Mucosa of descending colon (tissue), 3 donors: ENCODE measurements around the gene ANTXR1. TPM values are rescaled to one million over a fixed set of nuclear protein-coding genes. Genes with fewer than 3 reads are reported as not detected.

Experiments
- ATAC-seq: fragments of 200-7000 bp; cut with Tn5 transposase; one replicate; pipeline ENCODE4 v1.9.1; 2020; ENCODE audit warnings: mild to moderate bottlenecking, moderate library complexity
- DNase-seq, 3 donors: peaks; one replicate each; pipeline ENCODE4 v3.0.0-alpha.2; 2020
- H3K36me3 ChIP-seq: fragments of 200-600 bp; one replicate; pipeline ENCODE4 v1.8.0; 2021; ENCODE audit warnings: low read depth, mild to moderate bottlenecking
- H3K4me1 ChIP-seq: fragments of 200-600 bp; one replicate; pipeline ENCODE4 v1.8.0; 2021; ENCODE audit warnings: low read depth, mild to moderate bottlenecking
- H3K4me3 ChIP-seq: fragments of 200-600 bp; one replicate; pipeline ENCODE4 v1.8.0; 2021; ENCODE audit warnings: mild to moderate bottlenecking
- H3K9me3 ChIP-seq: fragments of 200-600 bp; one replicate; pipeline ENCODE4 v1.8.0; 2021; ENCODE audit warnings: mild to moderate bottlenecking
- CTCF ChIP-seq: fragments of 200-600 bp; IDR thresholded peaks from one replicate; pipeline ENCODE4 v1.8.0; 2022; ENCODE audit warnings: antibody characterized with exemption, mild to moderate bottlenecking
- intact Hi-C, 2 donors: fragments of 100-400 bp; cut with DNase I in 1 of 2; cut with micrococcal nuclease in 1 of 2; formaldehyde crosslinking; loops; one replicate each; pipeline versions ENCODE4 v1.11.0 to v1.11.1; 2022; cut with DNase I, micrococcal nuclease
- total RNA-seq, 3 donors: library from RNA; stranded (reverse); fragmentation: NEBNext Ultra II Directional in 2 of 3; extraction: Animal tissue kit (Norgen Biotek cat#: 25700) in 2 of 3; gene quantifications; one replicate each; pipeline versions ENCODE4 v1.2.1 to v1.2.4, GENCODE V29; 2021 to 2023
- donor health status: DM: no; HTN: no; CAD: no; lungs with moderate emphysema.
- donor health status: DM: no; HTN: no; CAD: no.
- donor health status: DM: no; HTN: yes; CAD: no.

ANTXR1 gene
- total RNA-seq, 3 donors from 2014 or later: 10.7 to 77.7 (median 18.6) TPM

- DNase-seq: peak in 1 of 3 donors; percentile 6
- peak; percentile 48 for ATAC-seq
- no peak for TF ChIP-seq CTCF
- H3K4me1 ChIP-seq: no peaks in the 10 kb centered on the region
- no peaks in the 10 kb centered on the region for H3K36me3 ChIP-seq
- H3K4me3 ChIP-seq: no peak overlapping the region
- no peaks in the 10 kb centered on the region for H3K9me3 ChIP-seq
- intact Hi-C loops: no loop called here
Measured at GRCh38 chr2:68971591-68972231, 41.3 kb upstream of the ANTXR1 start.

GRCh38 chr2:68974251-68974650 is 38.7 kb upstream of the ANTXR1 start, which contains the start of gene GKN1:
Gene GKN1, plus strand, starts transcription at chr2:68974636. Its CDS starts 42 bp downstream, at chr2:68974678.
- H3K4me3 ChIP-seq: no peak within 1 kb of the TSS
- no peak for TF ChIP-seq CTCF
- DNase-seq (no peak), ATAC-seq (no peak)
- no peaks in the 10 kb centered on the region for H3K4me1 ChIP-seq
- H3K36me3 ChIP-seq: no peaks in the 10 kb centered on the region
- intact Hi-C loops: no loop called here
- H3K9me3 ChIP-seq: no peaks in the 10 kb centered on the region

GRCh38 chr2:68974946-68975665 is 37.9 kb upstream of the ANTXR1 start:
- no peak for TF ChIP-seq CTCF
- DNase-seq: no peak
- Histone ChIP-seq H3K4me1 (no peaks in the 10 kb centered on the region), H3K36me3 (no peaks in the 10 kb centered on the region), H3K4me3 (no peak overlapping the region), H3K9me3 (no peaks in the 10 kb centered on the region)
- intact Hi-C loops: no loop called here
- no peak for ATAC-seq

GRCh38 chr2:68975844-68976243 is 37.1 kb upstream of the ANTXR1 start:
- no peaks in the 10 kb centered on the region for H3K4me1 ChIP-seq
- TF ChIP-seq CTCF: no peak
- H3K9me3 ChIP-seq: no peaks in the 10 kb centered on the region
- intact Hi-C loops: no loop called here
- no peak overlapping the region for H3K4me3 ChIP-seq
- no peak for ATAC-seq
- DNase-seq: no peak
- H3K36me3 ChIP-seq: no peaks in the 10 kb centered on the region

- DNase-seq (no peak), ATAC-seq (no peak)
- no peaks in the 10 kb centered on the region for H3K9me3 ChIP-seq
- intact Hi-C loops: no loop called here
- no peaks in the 10 kb centered on the region for H3K4me1 ChIP-seq
- no peaks in the 10 kb centered on the region for H3K36me3 ChIP-seq
- H3K4me3 ChIP-seq: no peak overlapping the region
- no peak for TF ChIP-seq CTCF
Measured at GRCh38 chr2:68977453-68977852, 35.5 kb upstream of the ANTXR1 start.
